Fibroblast of lung (primary cell): ENCODE results near the gene MOSMO. TPM values are rescaled to one million over a fixed set of nuclear protein-coding genes. Genes with fewer than 3 reads are reported as not detected.

ENCODE experiments used
- DNase-seq, 2 donors: peaks; one replicate each; pipeline versions ENCODE4 v3.0.0 to v3.0.0-alpha.2; 2010; ENCODE audit warnings: low read depth in 2 of 2
- H2AFZ ChIP-seq: 2 replicates; pipeline ENCODE4 v1.5.1; 2012; ENCODE audit warnings: low read length, control low read depth, inconsistent platforms
- H3K27ac ChIP-seq: 2 replicates; pipeline ENCODE4 v1.5.1; 2011; ENCODE audit warnings: low read length, control low read depth; ENCODE audit not compliant: insufficient read depth
- H3K27me3 ChIP-seq: 2 replicates; pipeline ENCODE4 v1.5.1; 2011; ENCODE audit warnings: mild to moderate bottlenecking, low read length; ENCODE audit not compliant: control insufficient read depth, insufficient read depth
- H3K36me3 ChIP-seq: 2 replicates; pipeline ENCODE4 v1.5.1; 2011; ENCODE audit warnings: low read length; ENCODE audit not compliant: control insufficient read depth, insufficient read depth
- H3K4me1 ChIP-seq: 2 replicates; pipeline ENCODE4 v1.5.1; 2011; ENCODE audit warnings: low read length; ENCODE audit not compliant: control insufficient read depth, insufficient read depth; ENCODE audit errors: extremely low read depth
- H3K4me2 ChIP-seq: 2 replicates; pipeline ENCODE4 v1.5.1; 2011; ENCODE audit warnings: low read length, control low read depth; ENCODE audit not compliant: insufficient read depth; ENCODE audit errors: extremely low read depth
- H3K4me3 ChIP-seq, 4 experiments: fragments of 200-600 bp in 1 of 4; sonication (generic) in 1 of 4; replicated peaks in 1 of 4; 2 replicates each; pipeline ENCODE4 v1.5.1; 2011 to 2016; ENCODE audit warnings: low read length in 4 of 4, low read depth in 3 of 4, mild to moderate bottlenecking in 3 of 4, control low read depth in 2 of 4, inconsistent platforms in 1 of 4, mixed read lengths in 1 of 4; ENCODE audit not compliant: insufficient read depth in 1 of 4; ENCODE audit errors: control extremely low read depth in 1 of 4
- H3K79me2 ChIP-seq: 2 replicates; pipeline ENCODE4 v1.5.1; 2012; ENCODE audit warnings: mild to moderate bottlenecking, low read length, inconsistent platforms; ENCODE audit not compliant: control insufficient read depth, insufficient read depth
- H3K9ac ChIP-seq: 2 replicates; pipeline ENCODE4 v1.5.1; 2011; ENCODE audit warnings: mild to moderate bottlenecking, low read length, control low read depth; ENCODE audit not compliant: insufficient read depth
- H3K9me3 ChIP-seq: 2 replicates; pipeline ENCODE4 v1.5.1; 2012; ENCODE audit warnings: low read depth, low read length; ENCODE audit not compliant: control insufficient read depth, insufficient read depth
- H4K20me1 ChIP-seq: 2 replicates; pipeline ENCODE4 v1.5.1; 2011; ENCODE audit warnings: low read length; ENCODE audit not compliant: control insufficient read depth, insufficient read depth; ENCODE audit errors: extremely low read depth
- EZH2 ChIP-seq: IDR thresholded peaks from 2 replicates; pipeline ENCODE4 v1.5.1; 2012; ENCODE audit warnings: low read length, control low read depth, mild to moderate bottlenecking; ENCODE audit errors: missing control alignments
- polyA plus RNA-seq, 2 donors: library from polyadenylated mRNA; depleted of rRNA in 1 of 2; stranded (reverse) in 1 of 2; unstranded in 1 of 2; fragments of >200 nt; gene quantifications; 2 replicates each; pipeline ENCODE4 v1.2.1, GENCODE V29; 2011 to 2012; ENCODE audit warnings: missing spikeins in 1 of 2
- total RNA-seq: library from RNA; depleted of rRNA; stranded (reverse); fragments of >200 nt; gene quantifications from 2 replicates; pipeline ENCODE4 v1.2.1, GENCODE V29; 2014
- TF ChIP-seq, protein P1 (sequence below), 2 donors: IDR thresholded peaks in 1 of 2; conservative IDR thresholded peaks in 1 of 2; 1 replicate in 1 of 2; 2 replicates in 1 of 2; pipeline ENCODE4 v1.5.1; 2011 to 2012; ENCODE audit warnings: low read length in 2 of 2, control low read depth in 1 of 2, inconsistent platforms in 1 of 2, low read depth in 1 of 2, mild to moderate bottlenecking in 1 of 2

The MOSMO gene
- total and polyA plus RNA-seq, 2 donors (not counting 1 experiment from before 2014, with no cell fraction given) = 13.7 to 14.0 TPM

DNA sequence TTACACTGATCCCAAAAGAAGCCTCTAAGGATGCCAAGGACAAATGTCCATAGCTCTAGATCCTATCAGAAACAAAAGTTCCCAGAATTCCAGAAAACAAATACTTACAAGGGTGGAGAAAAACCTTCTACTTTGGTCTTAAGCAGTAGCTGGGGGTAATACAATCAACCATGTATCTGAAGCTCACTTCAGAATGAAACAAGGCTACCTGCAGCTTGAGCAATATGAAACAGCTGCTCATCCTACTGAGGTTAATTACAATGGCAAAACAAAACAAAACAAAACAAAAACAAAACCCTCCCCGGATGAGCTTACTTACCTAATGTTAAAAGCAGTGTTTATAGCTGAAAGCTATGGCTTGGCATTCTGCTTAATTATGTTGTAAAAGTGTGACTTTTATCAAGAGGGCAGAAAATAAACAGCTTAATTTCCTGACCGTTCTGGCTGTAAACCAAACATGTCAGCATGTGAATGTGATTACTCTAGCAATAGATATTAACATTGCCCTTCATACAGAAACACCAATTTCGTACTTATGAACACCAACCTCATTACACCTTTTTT lies 17.4 kb upstream of the MOSMO start:
- Histone ChIP-seq H3K4me2 (no peak overlapping the region), H3K27me3 (no peaks in the 10 kb centered on the region), H3K4me1 (peaks cover 3% of the 10 kb centered on the region), H4K20me1 (no peaks in the 10 kb centered on the region), H2AFZ (no peak overlapping the region), H3K9ac (no peak overlapping the region), H3K27ac (no peak overlapping the region), H3K4me3 (no peak overlapping the region), H3K36me3 (no peaks in the 10 kb centered on the region), H3K79me2 (no peaks in the 10 kb centered on the region), H3K9me3 (no peaks in the 10 kb centered on the region)
- no peak for TF ChIP-seq EZH2
- TF ChIP-seq, protein P1, sequence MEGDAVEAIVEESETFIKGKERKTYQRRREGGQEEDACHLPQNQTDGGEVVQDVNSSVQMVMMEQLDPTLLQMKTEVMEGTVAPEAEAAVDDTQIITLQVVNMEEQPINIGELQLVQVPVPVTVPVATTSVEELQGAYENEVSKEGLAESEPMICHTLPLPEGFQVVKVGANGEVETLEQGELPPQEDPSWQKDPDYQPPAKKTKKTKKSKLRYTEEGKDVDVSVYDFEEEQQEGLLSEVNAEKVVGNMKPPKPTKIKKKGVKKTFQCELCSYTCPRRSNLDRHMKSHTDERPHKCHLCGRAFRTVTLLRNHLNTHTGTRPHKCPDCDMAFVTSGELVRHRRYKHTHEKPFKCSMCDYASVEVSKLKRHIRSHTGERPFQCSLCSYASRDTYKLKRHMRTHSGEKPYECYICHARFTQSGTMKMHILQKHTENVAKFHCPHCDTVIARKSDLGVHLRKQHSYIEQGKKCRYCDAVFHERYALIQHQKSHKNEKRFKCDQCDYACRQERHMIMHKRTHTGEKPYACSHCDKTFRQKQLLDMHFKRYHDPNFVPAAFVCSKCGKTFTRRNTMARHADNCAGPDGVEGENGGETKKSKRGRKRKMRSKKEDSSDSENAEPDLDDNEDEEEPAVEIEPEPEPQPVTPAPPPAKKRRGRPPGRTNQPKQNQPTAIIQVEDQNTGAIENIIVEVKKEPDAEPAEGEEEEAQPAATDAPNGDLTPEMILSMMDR (conservative IDR thresholded peaks at IDR 0.05 in 1 of 2, IDR thresholded peaks at IDR 0.05 in 1 of 2; ENCODE audit: low read depth in 1 of 2, low read length in 2 of 2) = no peak
- DNase-seq = no peak

GRCh38 chr16:21991621-21992020 lies 16.3 kb upstream of the MOSMO start:
- H3K4me3 ChIP-seq = no peak overlapping the region
- H3K27me3 ChIP-seq = no peaks in the 10 kb centered on the region
- H3K4me1 ChIP-seq = peaks cover 3% of the 10 kb centered on the region
- no peak overlapping the region for H3K9ac ChIP-seq
- H3K79me2 ChIP-seq = no peaks in the 10 kb centered on the region
- H3K36me3 ChIP-seq = no peaks in the 10 kb centered on the region
- H2AFZ ChIP-seq = no peak overlapping the region
- no peak overlapping the region for H3K4me2 ChIP-seq
- no peak for DNase-seq
- no peak overlapping the region for H3K27ac ChIP-seq
- TF ChIP-seq, protein P1 (conservative IDR thresholded peaks at IDR 0.05 in 1 of 2, IDR thresholded peaks at IDR 0.05 in 1 of 2; ENCODE audit: low read depth in 1 of 2, low read length in 2 of 2) = no peak
- H3K9me3 ChIP-seq = no peaks in the 10 kb centered on the region
- no peaks in the 10 kb centered on the region for H4K20me1 ChIP-seq

DNA sequence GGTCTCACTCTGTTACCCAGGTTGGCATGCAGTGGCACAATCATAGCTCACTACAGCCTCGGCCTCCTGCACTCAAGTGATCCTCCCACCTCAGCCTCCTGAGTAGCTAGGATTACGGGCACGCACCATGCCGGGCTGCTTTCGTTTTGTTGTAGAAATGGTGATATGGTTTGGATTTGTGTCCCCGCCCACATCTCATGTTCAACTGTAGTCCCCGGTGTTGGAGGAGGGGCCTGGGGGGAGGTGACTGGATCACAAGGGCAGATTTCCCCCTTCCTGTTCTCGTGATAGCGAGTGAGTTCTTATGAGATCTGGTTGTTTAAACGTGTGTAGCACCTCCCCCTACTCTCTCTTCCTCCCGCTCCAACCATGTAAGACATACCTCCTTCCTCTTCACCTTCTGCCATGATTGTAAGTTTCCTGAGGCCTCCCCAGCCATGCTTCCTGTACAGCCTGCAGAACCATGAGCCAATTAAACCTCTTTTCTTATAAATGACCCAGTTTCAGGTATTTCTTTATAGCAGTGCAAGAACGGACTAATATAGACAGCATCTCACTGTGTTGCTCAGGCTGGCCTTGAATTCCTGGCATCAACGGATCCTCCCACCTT lies 12.9 kb upstream of the MOSMO start:
- no peak for DNase-seq
- Histone ChIP-seq H3K27ac (no peak overlapping the region), H3K9me3 (no peaks in the 10 kb centered on the region), H3K27me3 (no peaks in the 10 kb centered on the region), H3K4me1 (no peaks in the 10 kb centered on the region), H3K79me2 (no peaks in the 10 kb centered on the region), H3K9ac (no peak overlapping the region), H2AFZ (no peak overlapping the region), H3K36me3 (no peaks in the 10 kb centered on the region), H3K4me3 (no peak overlapping the region), H3K4me2 (no peak overlapping the region), H4K20me1 (no peaks in the 10 kb centered on the region)
- no peak for TF ChIP-seq EZH2
